ENCODE results near the gene FGF1.

GRCh38 chr5:142642427-142642826 lies 43.5 kb downstream of the FGF1 start:
- TF ChIP-seq EZH2phosphoT487 (IDR thresholded peaks at IDR 0.05) (no peak), CTCF (IDR thresholded peaks at IDR 0.05) (no peak)
